ENCODE measurements around the gene MYL4.
"Not testable (repeated sequence)": the region's sequence is repeated elsewhere in the genome, so short reads cannot be mapped to it uniquely, and the experiment has no call there.

MYL4 gene

DNA sequence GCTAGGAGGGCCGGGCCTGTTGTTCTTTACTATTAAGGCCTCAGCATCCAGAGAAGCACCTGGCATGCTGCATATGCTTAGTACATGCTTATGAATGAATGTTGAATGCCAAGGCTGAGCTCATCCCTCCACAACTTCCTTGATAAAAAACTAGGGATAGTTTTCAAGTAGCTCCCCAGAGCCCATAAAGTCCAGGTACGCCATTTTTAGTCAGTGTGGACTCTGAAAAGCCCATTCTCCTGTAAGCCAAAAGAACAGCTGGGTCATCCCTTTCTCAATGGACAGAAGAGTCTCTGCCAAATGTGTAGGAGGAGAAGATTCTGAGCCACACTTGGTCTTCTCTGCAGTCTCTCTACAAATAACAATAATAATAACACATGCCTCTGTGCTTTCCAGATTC lies 35.5 kb downstream of the MYL4 start:
- no peak for DNase-seq

DNA sequence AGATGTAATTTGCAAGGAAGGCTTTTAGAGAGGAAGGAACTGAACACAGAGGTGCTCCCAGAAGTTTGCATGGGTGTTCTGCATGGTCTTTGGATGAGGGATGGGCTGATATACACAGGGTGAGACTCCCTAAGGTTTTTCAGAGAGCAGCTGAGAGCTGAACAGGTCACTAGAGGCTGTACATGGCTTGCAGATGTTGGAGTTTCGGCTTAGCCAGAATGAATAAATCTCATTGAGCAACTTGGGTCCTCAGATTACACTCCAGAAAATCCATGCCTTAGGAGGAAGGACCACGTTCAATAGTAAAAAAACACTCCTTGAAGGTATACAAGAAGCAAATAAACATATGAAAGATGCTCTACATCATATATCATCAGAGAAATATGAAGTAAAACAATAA lies 37.0 kb downstream of the MYL4 start:
- DNase-seq: no peak

DNA sequence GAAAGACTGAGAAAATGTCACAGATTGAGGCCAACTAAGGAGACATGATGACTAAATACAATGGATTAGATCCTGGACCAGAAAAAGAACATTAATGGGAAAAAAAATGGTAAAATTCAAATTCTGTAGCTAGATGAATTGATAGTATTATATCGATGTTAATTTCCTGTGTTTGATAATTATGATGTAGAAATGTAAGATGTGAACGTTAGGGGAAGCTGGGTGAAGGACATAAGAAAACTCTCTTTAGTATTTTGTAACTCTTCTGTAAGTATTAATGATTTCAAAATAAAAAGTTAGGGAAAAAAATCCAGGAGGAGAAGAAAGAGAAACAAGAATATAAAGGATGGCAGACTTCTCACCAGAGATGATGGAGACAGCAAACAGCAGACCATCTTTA lies 41.7 kb downstream of the MYL4 start:
- no peak for DNase-seq

DNA sequence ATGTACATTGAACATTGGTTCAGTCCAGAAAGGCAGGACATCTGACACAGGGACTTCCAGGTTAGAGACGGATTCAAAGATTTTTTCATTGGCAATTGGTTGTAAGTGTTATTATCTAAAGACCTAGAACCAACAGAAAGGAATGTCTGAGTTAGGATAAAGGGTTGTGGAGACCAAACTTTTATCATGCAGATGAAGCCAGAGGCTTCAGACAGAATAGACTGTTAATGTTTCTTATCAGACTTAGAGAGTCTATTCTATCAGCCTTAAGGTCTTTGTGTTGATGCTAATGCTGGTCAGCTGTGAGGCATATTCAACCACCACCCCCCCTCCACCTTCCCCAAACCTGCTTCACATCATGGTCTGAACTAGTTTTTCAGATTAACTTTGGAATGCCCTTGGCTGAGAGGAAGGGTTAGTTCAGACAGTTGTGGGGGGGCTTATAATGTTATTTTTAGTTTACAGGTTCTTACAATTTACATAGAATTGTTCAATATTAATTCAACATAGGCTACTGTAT lies 42.3 kb downstream of the MYL4 start:
- DNase-seq: no peak

DNA sequence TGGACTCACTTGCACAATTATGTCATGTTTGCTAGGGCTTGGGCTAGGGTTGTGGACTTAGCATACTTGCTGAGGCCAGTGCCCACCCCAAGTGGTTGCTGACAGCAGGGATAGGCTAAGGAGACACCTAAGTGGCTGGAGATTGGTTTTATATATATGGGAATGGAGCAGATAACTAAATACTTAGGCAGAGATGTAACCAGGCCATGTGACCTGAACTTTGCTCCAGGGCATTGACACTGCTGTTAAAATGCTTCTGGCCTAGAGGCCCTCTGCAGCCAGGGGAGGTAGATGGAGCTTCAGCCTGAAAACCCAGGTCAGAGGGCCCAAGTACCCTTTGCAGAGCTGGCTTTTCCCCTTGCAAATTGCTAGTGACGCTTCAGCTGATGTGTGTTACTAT lies 43.1 kb downstream of the MYL4 start:
- no peak for DNase-seq

DNA sequence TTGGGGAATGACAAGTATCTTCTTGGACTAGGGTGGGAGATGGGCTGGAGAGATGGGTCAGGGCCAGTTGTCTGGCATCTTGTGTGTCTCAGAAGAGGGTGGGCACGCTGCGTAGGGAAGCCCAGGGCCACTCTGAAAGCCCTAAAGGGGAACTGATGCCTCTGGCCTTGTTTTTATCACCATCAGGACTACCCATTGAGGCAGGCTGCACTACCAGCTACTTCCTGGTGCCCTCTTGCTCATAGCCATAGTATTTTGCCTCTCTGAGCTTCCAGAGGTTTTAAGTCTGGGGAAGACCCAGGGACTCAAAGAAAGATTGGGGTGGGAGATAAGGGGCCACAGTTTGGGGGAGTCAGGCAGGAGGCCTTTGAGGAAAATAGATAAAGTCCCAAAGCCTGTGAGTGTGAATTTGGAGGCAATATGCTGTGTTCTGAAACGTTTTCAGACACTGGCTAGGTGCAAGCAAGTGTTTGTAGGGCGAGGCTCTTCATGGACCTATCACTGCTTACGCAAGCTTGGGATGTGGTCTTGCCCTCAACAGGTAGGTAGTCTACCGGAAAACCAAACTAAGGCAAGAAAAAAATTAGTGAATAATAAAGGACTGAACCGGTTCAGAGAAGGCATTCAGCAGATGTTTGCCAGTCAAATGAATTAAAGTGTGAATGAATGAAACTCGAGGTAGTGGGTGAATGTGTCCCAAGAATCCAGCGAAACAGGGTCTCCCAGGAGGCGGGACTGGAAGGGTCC lies 43.8 kb downstream of the MYL4 start:
- no peak for DNase-seq

DNA sequence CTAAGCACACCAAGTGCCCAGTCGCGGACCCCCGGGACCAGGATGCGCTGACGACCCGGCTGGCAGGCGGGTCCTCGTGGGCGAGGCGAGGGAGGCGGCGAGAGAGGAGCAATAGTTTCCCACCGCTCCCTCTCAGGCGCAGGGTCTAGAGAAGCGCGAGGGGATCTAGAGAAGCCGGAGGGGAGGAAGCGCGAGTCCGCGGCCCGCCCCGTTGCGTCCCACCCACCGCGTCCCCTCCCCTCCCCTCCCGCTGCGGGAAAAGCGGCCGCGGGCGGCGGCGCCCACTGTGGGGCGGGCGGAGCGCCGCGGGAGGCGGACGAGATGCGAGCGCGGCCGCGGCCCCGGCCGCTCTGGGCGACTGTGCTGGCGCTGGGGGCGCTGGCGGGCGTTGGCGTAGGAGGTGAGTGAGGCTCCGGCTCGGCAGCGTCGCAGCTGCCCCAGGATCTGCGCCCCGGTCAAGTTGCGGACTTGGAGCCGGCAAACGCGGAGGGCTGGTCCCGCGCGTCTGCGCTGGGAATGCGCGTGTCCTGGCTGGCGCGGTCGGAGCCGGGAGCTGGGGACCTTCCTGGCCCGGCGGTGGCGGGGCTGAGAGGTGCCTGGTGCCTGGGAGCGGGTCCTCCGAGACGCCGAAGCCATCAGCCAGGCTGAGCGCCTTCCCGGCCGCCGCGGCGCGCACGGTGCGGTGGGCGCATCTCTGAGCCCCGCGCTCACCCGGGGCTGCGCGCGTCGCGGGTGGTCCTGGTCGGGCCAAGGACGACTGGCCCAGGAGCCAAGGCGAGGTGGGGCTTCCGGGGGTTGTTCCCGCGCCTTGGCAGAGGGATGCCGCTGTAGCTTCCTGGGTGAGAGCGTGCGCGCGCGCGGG lies 44.6 kb downstream of the MYL4 start, which contains the start of gene ITGB3:
TSS of gene ITGB3 (plus strand) at position 287 of the 862 bp plus-strand sequence. CDS start at position 322, 35 bp downstream.
- peak; percentile 16 for DNase-seq

DNA sequence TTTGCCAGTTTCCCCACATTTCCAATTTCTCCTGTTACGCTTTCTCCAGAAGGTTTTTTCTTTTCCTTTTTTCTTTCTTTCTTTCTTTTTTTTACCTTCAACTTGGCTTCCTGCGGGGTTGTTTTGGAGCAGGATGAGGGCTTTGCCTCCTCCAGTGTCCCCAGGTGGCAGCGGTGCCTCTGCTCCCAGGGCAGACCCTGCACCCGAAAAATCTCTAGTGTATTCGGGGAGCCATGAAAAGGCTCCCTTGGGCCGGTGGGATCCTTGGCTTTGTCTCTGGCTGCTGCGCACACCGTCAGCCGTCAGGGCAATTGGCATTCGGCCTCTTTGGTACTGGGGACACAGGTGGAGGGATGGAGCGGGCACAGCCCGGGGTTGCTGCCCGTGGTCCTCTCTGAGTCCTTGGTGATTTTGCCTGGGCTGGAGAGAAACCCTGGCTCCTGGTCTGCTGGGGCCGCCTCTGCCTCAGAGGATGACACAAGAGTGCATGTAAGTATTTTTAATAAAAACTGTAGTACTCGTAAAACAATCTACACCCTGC lies 45.3 kb downstream of the MYL4 start:
- no peak for DNase-seq

DNA sequence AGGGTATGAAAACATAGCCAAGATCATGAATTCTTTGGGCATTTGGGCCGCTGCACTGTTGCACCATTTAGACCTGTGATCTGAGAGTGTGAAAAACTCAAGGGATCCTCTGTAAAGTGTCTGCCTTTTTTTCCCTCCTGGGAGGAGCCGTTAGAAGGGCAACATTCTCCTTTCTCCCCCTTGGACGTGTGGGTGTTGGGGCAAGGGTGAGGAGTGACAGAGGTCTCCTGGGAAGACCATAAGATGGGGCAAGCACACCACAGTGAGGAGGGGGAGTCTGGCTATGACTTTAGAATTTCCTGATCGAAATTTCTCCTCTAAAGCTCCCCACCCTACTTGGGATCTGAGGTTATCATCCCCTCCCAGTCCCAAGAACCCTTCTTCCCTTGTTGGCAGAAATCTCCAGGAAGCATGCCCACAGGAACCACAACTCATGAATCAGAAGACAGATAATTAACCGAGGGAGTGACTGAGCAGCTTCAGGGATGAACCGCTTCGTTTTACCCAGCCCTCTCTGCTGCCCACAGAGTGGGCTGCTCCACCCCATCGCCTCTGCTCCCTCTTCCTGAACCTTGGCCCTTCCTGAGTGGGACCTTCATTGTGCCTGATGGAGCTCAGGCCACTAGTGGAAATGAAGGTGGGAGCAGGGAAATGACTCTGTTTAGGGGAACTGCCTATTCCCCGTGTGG lies 48.6 kb downstream of the MYL4 start:
- no peak for DNase-seq

DNA sequence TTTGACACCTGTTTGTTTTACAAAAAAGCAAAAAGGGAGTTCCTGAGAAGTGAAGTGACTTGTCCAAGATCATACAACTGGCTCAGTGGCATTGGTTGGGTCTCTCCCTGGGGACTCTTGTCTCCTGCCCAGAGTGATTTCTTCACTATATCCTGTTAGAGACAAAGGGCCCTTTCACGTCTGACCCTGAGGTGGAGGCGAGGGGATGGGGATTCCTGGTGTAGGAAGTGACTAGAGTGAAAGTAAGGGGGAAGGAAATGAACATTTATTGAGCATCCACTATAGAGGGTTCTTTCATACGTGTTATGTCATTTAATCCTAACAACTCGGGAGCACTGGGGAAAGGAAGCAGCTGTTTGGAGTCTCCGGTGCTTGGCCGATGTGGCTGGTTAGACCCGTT lies 53.4 kb downstream of the MYL4 start:
- DNase-seq: no peak

DNA sequence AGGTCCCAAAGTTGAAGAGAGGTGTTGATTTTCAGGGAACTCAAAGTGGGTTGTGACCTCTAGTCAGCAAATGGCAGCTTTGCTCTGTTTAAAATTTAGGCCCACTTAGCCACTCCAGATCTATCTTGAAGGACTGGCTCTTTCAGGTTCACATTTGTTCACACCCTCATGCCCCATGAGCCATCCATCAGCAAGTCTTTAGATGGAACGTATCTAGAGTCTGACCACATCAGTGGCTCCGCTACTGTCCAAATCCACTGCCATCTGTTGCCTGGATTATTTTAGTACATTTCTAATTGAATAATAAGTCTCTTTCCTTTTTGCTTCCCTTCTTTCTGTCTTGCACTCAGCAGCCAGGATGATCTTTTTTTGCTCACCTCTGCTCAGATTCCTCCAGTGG lies 55.0 kb downstream of the MYL4 start:
- DNase-seq: no peak

DNA sequence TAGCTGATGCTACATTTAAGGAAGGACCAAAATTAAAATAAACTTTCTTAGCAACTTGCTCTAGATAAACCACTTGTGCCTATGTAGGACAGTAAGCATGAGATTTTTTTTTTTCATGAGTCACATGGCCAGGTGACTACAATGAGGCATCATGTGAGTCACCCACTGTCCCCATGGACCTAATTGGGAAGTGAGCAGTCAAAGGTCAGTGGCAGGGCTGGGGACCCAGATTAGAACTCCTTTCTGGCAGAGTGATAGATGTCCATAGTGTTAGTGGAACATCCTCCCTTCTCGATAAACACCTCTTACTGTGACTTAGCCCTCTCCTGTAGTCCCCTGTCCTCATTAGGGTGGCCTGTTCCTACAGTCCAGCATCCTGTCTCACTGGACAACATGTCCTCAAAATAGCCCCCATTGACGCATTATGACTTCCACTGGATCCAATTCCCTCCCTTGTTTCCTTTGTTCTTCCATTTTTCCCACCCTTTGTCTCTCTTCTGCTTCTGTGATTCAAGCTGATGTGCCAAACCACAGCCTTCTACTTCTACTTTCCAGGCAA lies 56.9 kb downstream of the MYL4 start:
- no peak for DNase-seq

DNA sequence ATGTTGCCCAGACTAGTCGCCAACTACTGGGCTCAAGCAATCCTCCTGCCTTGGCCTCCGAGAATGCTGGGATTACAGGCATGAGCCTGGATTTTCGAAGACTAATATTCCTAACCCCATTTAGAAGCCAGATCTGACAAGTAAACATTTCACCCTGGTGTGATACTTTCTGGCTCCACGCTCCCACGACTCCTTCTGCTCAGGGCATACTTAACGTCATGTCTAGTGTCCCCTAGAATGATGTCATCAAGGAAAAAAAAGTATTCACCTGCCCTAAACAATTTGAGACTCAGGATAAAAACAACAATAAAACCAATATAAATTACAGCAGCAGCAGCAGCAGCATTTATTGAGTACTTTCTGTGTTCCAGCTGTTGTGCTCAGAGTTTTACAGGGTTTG lies 57.6 kb downstream of the MYL4 start:
- DNase-seq: no peak

DNA sequence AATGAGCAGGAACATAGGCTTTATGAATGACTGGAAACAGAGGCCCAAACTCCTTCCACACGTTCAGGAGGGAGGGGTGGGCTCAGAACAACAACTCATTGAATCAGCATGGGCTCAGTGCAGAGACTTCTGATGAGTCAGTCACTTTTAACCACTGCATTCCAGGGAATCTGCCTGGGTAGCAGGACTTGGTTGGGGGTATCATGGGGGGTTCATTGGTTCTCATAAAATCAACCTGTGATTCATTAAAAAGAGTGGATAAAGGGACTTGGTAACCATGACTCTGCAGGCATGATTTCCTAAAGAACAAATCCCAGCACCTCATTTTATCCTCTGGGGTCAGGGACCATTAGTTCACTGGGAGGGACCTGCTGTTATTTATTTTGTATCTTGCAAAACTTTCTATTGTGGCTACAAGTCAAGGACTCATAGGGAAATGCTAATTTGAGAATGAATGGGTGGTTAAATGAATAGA lies 58.2 kb downstream of the MYL4 start:
- no peak for DNase-seq

DNA sequence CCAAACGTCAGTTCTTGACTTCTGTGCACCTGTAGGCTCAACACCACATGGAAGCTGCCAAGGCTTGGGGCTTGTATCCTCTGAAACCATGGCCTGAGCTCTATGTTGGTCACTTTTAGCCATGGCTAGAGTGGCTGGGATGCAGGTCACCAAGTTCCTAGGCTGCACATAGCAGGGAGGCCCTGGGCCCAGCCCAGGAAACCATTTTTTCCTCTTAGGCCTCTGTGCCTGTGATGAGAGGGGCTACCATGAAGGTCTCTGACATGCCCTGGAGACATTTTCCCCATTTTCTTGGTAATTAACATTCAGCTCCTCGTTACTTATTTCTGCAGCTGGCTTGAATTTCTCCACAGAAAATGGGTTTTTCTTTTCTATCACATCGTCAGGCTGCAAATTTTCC lies 59.8 kb downstream of the MYL4 start:
- DNase-seq: not testable (repeated sequence)

DNA sequence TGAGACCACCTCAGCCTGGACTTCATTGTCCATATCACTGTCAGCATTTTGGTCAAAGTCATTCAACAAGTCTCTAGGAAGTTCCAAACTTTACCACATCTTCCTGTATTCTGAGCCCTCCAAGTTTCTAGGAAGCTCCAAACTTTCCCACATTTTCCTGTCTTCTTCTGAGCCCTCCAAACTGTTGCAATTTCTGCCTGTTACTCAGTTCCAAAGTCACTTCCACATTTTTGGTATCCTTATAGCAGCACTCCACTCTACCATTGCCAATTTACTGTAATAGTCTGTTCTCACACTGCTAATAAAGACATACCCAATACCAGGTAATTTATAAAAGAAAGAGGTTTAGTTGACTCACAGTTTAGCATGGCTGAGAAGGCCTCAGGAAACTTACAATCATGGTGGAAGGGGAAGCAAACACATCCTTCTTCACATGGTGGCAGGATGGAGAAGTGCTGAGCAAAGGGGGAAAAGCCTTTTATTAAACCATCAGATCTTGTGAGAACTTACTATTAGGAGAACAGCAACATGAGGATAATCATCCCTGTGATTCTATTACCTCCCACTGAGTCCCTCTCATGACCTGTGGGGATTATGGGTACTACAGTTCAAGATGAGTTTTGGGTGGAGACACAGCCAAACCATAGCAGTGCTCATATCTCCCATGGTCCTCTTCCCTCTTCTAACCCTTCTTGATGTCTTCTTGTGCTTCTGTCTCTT lies 60.6 kb downstream of the MYL4 start:
- not testable (repeated sequence) for DNase-seq

DNA sequence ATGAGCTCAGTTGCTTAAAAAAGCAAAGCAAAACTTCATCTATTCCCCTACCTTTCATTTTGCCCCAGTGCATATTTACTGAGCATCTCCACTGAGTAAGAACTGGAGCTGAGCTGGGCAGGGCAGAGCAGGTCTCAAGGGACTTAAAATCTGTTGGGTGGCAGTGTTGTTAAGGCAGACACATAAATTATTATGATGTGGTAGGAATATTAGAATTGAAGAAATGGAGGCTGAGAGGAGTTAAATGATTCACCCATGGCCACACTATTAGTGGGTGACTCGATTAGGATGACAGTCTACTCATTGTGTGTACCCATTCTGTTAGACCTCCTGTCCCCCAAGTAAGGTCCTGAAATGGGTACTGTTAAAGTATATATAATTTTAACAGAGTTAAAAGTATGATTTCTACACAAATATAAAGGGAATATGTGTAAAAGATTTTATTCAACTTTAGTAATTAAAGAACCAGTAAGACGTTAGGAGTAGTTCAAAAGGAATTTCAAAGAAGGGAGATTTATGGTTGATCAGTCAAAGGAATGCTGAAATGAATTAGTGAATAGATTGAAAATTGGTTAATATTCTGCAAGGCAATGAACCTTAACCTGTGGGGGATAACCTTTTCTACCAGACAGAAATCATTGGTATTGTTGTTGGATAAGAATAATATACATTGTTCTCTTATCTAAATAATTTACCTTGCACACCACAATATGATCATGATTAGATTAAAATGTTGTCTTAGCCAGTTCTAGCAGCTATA lies 62.0 kb downstream of the MYL4 start:
- no peak for DNase-seq

DNA sequence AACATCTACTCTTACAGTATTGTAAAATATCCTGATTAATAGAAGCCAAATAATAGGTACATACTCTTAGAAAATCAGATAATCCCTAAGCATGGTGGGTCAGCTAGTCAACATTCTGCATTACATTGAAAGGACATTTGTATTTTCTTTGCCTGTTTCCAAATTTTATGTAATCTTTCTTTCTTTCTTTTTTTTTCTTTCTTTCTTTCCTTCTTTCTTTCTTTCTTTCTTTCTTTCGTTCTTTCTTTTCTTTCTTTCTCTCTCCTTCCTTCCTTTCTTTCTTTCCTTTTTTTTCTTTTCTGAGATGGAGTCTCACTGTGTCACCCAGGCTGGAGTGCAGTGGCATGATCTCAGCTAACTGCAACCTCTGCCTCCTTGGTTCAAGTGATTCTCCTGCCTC lies 63.3 kb downstream of the MYL4 start:
- no peak for DNase-seq

DNA sequence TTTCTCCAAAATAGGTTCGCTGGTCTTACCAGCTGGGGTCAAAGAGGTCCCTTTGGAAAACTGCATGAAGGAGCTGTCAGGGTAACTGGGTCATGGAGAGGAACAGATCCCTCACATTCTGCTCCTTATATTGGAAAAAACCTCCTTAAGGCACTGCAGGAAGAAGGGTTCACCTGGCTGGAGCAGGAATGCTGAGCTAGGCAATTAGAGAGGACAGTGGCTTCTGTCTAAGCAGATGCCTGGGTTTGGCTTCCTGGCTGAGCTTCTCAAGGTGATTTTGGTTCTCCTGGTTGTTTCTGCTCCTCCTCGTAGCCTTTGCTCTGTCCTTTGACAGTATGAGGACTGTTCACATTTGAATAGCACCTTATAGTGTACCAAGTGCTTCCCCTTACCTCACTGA lies 64.1 kb downstream of the MYL4 start:
- DNase-seq: no peak
